ENCODE data around the gene BMPER.

- TF ChIP-seq CTCF (IDR thresholded peaks at IDR 0.05) (peak; percentile 75 to 97 (median 83)), POLR2A (IDR thresholded peaks at IDR 0.05) (no peak)
Measured at GRCh38 chr7:33932832-33933468, 27.6 kb downstream of the BMPER start.

Measured in thyroid gland (tissue), 4 donors.